ENCODE data around the gene SGCA.

SGCA gene

GRCh38 chr17:50218771-50219315 lies 53.0 kb downstream of the SGCA start:
- no peak overlapping the region for H3K27ac ChIP-seq (ENCODE audit: low read depth, low read length)
- no peaks in the 10 kb centered on the region for H3K36me3 ChIP-seq (ENCODE audit: insufficient read depth, low read length)
- no peak overlapping the region for H3K4me3 ChIP-seq (ENCODE audit: low read length)
- no peak overlapping the region for H3K9ac ChIP-seq (ENCODE audit: low read depth, low read length)
- 80% methylated on average over 1 of the region's 1 CpG for WGBS
- H3K27me3 ChIP-seq (ENCODE audit: insufficient read depth, low read length) = no peaks in the 10 kb centered on the region
- no peaks in the 10 kb centered on the region for H3K9me3 ChIP-seq (ENCODE audit: insufficient read depth, low read depth, low read length)
- peaks cover 25% of the 10 kb centered on the region for H3K4me1 ChIP-seq (ENCODE audit: insufficient read depth, low read length)

DNA sequence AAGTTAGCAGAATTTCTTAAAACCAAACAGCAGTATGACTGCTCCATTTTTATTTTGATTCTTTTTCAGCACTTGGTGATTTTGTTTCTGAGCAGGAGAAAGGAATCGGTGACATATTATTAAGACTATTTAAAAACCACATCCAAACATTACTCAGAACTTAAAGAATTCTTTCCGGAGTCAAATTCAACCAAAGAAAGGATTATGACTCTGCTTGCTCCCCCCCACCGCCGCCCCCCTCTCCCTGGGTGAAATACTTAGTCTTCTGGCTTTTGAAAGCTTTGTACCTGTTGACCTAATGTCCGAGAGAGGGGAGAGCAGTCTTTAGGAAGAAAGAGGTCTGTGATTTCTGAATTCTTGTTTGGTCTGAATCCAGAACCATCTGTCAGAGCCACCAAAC lies 53.5 kb downstream of the SGCA start:
- no peak overlapping the region for H3K4me3 ChIP-seq (ENCODE audit: low read length)
- 0 out of 2 replicates have a peak overlapping the region, but pooled peaks have one; percentile 20 for H3K27ac ChIP-seq (ENCODE audit: low read depth, low read length)
- WGBS = 55% methylated on average over 3 of the region's 5 CpGs
- no peaks in the 10 kb centered on the region for H3K27me3 ChIP-seq (ENCODE audit: insufficient read depth, low read length)
- H3K9me3 ChIP-seq (ENCODE audit: insufficient read depth, low read depth, low read length) = no peaks in the 10 kb centered on the region
- peaks cover 25% of the 10 kb centered on the region for H3K4me1 ChIP-seq (ENCODE audit: insufficient read depth, low read length)
- H3K9ac ChIP-seq (ENCODE audit: low read depth, low read length) = no peak overlapping the region
- no peaks in the 10 kb centered on the region for H3K36me3 ChIP-seq (ENCODE audit: insufficient read depth, low read length)

GRCh38 chr17:50219939-50220465 lies 54.2 kb downstream of the SGCA start:
- H3K27ac ChIP-seq (ENCODE audit: low read depth, low read length) = no peak overlapping the region
- 0 out of 2 replicates have a peak, but pooled peaks cover 3% of the 10 kb centered on the region for H3K9me3 ChIP-seq (ENCODE audit: insufficient read depth, low read depth, low read length)
- peaks cover 25% of the 10 kb centered on the region for H3K4me1 ChIP-seq (ENCODE audit: insufficient read depth, low read length)
- H3K4me3 ChIP-seq (ENCODE audit: low read length) = no peak overlapping the region
- H3K27me3 ChIP-seq (ENCODE audit: insufficient read depth, low read length) = no peaks in the 10 kb centered on the region
- WGBS = 56% methylated on average over 4 of the region's 4 CpGs
- no peaks in the 10 kb centered on the region for H3K36me3 ChIP-seq (ENCODE audit: insufficient read depth, low read length)
- H3K9ac ChIP-seq (ENCODE audit: low read depth, low read length) = no peak overlapping the region

GRCh38 chr17:50220811-50221210 lies 55.0 kb downstream of the SGCA start:
- Histone ChIP-seq H3K9me3 (ENCODE audit: insufficient read depth, low read depth, low read length) (peaks cover 11% of the 10 kb centered on the region), H3K9ac (ENCODE audit: low read depth, low read length) (no peak overlapping the region), H3K27ac (ENCODE audit: low read depth, low read length) (no peak overlapping the region), H3K27me3 (ENCODE audit: insufficient read depth, low read length) (no peaks in the 10 kb centered on the region), H3K4me1 (ENCODE audit: insufficient read depth, low read length) (peaks cover 25% of the 10 kb centered on the region), H3K4me3 (ENCODE audit: low read length) (no peak overlapping the region), H3K36me3 (ENCODE audit: insufficient read depth, low read length) (no peaks in the 10 kb centered on the region)
- WGBS = 78% methylated on average over 15 of the region's 15 CpGs

DNA sequence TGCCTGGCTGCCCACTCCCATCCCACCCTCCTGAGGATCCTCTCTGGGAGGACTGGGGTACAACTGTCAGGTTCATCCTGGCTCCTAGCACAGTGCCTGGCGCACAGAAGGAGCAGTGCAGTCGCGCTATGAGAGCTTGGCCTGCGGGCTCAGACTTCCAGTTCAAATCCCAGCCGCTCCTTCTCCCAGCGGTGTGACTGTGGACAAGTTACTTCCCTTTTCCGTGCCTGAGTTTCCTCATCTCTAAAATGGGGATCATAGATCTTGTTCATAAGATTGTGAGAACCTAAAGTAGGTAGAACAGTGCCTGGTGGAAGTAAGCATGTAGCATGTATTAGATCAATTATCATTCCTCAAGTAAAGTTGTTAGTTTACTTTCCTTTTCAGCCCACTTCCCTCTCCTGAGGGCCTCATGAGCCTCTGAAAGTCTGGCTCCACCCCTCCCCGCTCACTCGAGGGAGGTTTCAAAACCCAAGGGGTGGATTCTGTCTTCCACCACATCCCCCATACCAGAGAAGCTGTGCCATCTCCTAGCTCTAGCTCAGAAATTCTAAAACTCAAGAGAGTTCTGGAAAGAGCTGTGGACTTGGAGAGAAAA lies 55.6 kb downstream of the SGCA start:
- no peak overlapping the region for H3K9ac ChIP-seq (ENCODE audit: low read depth, low read length)
- H3K27ac ChIP-seq (ENCODE audit: low read depth, low read length) = no peak overlapping the region
- WGBS = 85% methylated on average over 9 of the region's 9 CpGs
- H3K36me3 ChIP-seq (ENCODE audit: insufficient read depth, low read length) = no peaks in the 10 kb centered on the region
- H3K27me3 ChIP-seq (ENCODE audit: insufficient read depth, low read length) = no peaks in the 10 kb centered on the region
- H3K9me3 ChIP-seq (ENCODE audit: insufficient read depth, low read depth, low read length) = peaks cover 13% of the 10 kb centered on the region
- peaks cover 25% of the 10 kb centered on the region for H3K4me1 ChIP-seq (ENCODE audit: insufficient read depth, low read length)
- no peak overlapping the region for H3K4me3 ChIP-seq (ENCODE audit: low read length)

- H3K27ac ChIP-seq (ENCODE audit: low read depth, low read length) = no peak overlapping the region
- no peaks in the 10 kb centered on the region for H3K27me3 ChIP-seq (ENCODE audit: insufficient read depth, low read length)
- 92% methylated on average over 8 of the region's 8 CpGs for WGBS
- no peak overlapping the region for H3K9ac ChIP-seq (ENCODE audit: low read depth, low read length)
- H3K36me3 ChIP-seq (ENCODE audit: insufficient read depth, low read length) = no peaks in the 10 kb centered on the region
- H3K9me3 ChIP-seq (ENCODE audit: insufficient read depth, low read depth, low read length) = peaks cover 19% of the 10 kb centered on the region
- peaks cover 25% of the 10 kb centered on the region for H3K4me1 ChIP-seq (ENCODE audit: insufficient read depth, low read length)
- no peak overlapping the region for H3K4me3 ChIP-seq (ENCODE audit: low read length)
These were observed 56.2 kb downstream of the SGCA start for GRCh38 chr17:50221864-50222545.

DNA sequence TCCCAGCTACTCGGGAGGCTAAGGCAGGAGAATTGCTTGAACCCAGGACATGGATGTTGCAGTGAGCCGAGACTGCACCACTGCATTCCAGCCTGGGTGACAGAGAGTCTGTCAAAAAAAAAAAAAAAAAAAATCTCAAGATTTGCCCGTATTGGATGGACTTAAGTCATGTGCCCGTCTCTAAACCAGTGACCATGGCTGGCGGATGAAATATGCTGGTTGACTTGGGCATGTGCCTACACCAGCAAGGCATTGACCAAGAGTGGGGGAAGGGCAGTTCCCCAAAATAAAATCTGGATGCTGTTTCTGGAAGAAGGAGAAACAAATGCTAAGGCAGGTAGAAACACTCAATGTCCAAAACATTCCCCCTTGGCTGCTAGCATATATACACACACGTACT lies 57.1 kb downstream of the SGCA start:
- H3K4me1 ChIP-seq (ENCODE audit: insufficient read depth, low read length) = peaks cover 25% of the 10 kb centered on the region
- no peak overlapping the region for H3K27ac ChIP-seq (ENCODE audit: low read depth, low read length)
- H3K27me3 ChIP-seq (ENCODE audit: insufficient read depth, low read length) = no peaks in the 10 kb centered on the region
- no peak overlapping the region for H3K9ac ChIP-seq (ENCODE audit: low read depth, low read length)
- H3K9me3 ChIP-seq (ENCODE audit: insufficient read depth, low read depth, low read length) = peaks cover 20% of the 10 kb centered on the region
- H3K36me3 ChIP-seq (ENCODE audit: insufficient read depth, low read length) = no peaks in the 10 kb centered on the region
- H3K4me3 ChIP-seq (ENCODE audit: low read length) = no peak overlapping the region
- 91% methylated on average over 6 of the region's 6 CpGs for WGBS
